Measurements from ENCODE around the gene UBTD2.

DNA sequence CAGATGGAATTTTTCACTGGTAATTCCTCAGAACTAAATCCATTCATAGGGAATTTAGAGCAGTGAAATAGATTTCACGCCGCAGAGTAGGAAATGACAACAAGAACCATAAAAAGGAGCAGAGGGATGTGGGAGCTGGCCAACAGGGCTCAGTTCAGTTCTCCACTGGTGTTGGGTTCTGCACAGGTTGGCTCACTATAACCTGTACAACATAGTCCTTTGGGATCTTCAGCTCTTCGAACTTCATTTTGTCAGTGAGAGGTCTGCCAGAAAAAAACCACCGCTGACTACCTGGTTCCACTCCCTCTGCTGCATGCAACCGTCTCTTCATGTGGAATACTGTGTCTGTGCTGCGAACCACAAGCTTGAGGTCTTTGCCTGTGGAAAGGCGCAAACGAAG is 71.9 kb downstream of the UBTD2 start:
- TF ChIP-seq, protein P1, sequence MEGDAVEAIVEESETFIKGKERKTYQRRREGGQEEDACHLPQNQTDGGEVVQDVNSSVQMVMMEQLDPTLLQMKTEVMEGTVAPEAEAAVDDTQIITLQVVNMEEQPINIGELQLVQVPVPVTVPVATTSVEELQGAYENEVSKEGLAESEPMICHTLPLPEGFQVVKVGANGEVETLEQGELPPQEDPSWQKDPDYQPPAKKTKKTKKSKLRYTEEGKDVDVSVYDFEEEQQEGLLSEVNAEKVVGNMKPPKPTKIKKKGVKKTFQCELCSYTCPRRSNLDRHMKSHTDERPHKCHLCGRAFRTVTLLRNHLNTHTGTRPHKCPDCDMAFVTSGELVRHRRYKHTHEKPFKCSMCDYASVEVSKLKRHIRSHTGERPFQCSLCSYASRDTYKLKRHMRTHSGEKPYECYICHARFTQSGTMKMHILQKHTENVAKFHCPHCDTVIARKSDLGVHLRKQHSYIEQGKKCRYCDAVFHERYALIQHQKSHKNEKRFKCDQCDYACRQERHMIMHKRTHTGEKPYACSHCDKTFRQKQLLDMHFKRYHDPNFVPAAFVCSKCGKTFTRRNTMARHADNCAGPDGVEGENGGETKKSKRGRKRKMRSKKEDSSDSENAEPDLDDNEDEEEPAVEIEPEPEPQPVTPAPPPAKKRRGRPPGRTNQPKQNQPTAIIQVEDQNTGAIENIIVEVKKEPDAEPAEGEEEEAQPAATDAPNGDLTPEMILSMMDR (IDR thresholded peaks at IDR 0.05), result no peak
- no peak for TF ChIP-seq ZFX (IDR thresholded peaks at IDR 0.05; ENCODE audit: borderline replicate concordance)
